ENCODE results near the gene RPH3AL.

RPH3AL gene, protein sequence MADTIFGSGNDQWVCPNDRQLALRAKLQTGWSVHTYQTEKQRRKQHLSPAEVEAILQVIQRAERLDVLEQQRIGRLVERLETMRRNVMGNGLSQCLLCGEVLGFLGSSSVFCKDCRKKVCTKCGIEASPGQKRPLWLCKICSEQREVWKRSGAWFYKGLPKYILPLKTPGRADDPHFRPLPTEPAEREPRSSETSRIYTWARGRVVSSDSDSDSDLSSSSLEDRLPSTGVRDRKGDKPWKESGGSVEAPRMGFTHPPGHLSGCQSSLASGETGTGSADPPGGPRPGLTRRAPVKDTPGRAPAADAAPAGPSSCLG

DNA sequence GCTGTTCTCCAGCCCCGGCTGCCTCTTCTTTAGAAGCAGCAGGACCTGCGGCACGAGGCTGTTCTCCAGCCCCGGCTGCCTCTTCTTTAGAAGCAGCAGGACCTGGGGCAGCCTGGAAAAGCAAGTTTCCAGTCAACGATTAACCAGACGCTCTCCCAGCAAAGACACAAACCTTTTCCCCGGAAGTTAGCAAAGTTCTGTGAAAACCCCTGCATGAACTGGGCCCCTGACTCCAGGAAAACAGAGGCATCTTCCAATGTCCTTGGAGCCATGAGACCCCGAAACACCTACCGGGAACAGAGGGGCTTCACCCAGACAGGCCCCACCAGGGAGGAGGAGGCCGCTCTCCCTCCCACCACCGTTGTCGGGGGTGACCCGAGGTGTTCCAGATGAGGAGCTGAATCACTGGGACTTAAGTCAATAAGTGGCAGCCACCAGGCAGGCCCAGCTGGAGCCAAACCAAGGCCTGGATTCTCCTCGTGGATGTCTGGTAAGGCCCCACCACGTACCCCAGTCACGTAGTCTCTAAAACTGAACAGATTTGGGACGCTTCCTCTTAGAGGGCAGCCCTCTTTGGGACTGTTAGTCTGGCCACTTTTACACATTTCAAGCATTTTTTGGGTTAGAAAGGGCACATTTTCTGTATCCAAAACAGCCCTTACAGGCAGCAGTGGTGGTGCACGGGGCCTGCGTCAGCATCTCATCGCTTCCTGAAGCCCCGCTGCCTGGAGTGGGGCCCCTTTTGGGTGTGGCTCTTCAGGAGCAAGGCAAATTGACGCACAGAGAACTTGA, at the start of gene RPH3AL:
Gene RPH3AL (minus strand): TSS at position 387 of the 792 bp plus-strand sequence. CDS start 25,264 bp downstream, outside the sequence.
- DNase-seq, result no peak

DNA sequence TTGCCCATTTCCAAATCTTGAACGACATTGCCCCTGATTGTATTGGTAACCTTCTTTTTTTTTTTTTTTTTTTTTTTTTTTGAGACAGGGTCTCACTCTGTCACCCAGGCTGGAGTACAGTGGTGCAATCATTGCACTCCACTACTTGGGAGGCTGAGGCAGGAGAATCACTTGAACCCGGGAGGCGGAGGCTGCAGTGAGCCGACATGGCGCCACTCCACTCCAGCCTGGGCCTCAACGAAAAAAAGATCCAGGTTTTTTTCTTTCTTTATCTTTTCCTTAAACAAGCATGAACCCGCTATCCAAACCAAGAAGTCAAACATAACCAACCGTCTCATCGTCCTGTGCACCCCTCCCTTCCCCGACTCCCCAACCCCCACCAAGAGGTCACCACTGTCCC, 47.6 kb upstream of the RPH3AL start:
- no peak for DNase-seq

DNA sequence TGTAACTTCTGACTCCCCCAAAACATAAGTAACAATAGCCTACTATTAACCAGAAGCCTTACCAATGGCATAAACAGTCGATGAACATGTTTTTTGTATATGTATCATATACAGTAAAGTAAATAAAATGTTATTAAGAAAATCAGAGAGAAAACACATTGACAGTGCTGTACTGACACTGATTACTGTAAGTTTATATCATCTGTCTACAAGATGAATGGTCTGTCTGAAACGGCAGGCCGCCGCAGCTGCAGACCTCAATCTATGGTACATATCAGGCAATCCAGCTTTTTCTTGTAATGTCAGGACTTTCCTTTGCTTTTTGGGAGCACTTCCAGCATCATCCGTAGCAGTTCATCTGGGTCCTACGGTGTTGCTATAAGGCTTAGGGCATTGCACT, 44.2 kb upstream of the RPH3AL start:
- no peak for DNase-seq

DNA sequence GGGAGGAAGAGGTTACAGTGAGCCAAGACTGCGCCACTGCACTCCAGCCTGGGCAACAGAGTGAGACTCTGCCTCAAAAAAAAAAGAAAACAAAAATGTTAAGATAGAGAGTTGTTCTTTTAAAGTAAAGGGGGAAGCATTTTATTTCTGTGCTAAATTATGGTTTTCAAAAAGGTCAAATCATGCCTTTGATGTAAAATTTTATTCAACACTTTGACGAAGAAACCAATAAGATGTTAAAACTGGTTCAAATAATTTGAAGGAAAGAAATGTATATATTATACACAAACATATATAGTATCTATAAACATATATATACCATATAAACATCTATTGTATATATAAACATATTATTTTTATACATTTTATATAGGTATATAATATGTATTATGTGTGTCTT, 43.4 kb upstream of the RPH3AL start:
- DNase-seq, result no peak

DNA sequence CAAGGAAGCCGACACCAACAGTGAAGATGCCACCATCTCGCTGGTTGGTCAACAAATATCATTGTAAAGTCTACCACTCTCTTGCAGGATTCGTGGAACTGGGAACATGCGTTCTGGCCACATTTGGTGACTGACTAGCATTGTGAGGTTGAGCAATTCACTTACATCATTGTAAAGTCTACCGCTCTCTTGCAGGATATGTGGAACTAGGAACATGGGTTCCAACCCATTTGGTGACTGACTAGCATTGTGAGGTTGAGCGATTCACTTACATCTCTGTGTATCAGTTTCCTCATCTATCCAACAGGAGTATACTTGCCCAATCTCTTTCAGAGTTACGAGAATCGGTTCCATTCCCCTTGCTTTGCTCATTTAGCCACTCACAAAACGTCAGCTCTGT, 42.6 kb upstream of the RPH3AL start:
- DNase-seq, result no peak

DNA sequence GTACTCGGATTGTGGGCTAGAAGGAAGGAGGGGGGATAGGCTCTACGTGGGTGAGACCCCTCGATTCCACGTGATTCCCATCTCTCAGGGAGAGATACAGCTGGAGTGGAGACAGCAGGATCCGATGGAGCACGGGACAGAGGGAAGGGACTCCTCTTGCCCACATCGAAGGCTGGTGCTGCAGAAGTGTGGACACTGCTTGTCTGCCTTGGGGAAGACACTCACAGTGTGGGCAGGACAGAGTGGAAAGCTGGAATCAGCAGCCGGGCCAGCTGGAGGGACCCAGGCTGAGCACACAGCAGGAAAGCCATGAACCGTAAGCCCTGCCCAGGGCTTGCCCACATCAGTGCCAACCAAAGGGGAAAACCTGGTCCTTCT, 42.1 kb upstream of the RPH3AL start:
- no peak for DNase-seq

DNA sequence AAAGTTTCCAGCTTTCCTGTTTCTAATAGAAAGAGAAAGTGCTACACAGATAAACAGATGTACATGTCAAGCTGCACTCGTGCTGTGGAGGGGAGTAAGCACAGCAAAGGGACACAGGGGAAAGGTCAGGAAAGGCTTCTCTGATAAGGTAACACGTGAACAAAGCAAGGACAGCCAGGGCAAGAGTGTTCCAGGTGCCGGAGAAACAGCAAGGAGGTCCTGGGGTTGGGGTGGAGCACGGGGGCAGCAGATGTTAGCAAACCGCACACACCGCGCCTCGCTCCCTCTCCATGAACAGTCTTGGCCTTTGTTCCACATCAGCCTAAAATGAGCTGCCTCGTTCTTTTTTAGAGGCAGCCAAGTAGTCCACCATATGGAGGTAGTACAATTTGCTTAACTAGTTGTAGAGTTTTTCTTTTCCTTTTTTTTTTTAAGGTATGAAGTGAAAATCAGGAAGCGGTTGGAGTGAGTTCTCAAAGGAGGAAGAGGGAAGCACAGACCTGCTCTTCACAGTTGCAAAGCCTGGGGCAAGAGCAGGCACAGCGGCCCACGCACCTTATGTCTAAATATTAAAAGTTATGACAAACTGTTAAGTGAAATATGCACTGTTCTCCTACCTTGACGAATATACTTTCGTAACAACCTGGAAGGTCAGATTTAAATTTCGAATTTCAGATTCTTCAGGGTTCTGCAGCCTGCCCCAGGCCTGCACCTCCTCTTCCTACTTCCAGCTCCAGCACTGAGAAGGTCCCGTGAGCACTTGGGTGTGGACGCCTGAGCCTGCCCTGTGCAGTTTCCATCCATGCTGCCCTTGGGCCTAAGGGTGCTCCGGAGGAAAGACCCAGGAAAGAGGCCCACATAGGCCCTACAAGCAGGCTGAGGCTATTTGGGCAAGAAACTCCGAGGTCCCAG, 41.5 kb upstream of the RPH3AL start:
- no peak for DNase-seq

DNA sequence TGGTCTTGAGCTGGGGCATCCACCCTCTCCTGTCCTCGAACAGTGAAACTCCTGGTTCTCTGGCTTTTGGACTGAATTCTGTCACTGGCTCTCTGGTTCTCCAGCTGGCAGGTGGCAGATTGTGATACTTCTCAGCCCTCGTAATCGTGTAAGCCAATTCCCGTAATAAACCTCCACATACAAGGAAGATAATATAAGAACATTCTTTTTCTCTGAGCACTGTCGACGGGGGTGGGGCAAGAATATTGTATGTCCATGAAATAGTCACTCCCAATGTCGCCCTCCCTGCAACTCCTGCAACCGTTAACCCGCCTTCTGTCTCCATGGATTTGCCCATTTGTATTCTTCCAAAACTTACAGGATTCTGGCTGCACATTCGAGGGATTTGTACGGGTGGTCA, 39.2 kb upstream of the RPH3AL start:
- DNase-seq, result no peak

DNA sequence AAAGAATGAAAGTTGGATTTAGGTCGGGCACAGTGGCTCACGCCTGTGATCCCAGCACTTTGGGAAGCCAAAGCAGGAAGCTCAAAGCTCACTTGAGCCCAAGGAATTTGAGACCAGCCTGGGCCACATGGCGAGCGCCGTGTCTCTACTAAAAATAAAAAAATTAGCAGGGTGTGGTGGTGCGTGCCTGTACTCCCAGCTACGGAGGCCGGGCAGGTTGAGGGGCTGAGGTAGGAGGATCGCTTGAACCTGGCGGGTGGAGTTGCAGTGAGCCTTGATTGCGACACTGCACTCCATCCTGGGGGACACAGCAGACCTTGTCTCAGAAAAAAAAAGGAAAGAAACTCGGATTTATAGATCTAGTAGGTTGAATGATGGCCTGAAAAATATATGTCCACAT, 37.4 kb upstream of the RPH3AL start:
- DNase-seq, result no peak

DNA sequence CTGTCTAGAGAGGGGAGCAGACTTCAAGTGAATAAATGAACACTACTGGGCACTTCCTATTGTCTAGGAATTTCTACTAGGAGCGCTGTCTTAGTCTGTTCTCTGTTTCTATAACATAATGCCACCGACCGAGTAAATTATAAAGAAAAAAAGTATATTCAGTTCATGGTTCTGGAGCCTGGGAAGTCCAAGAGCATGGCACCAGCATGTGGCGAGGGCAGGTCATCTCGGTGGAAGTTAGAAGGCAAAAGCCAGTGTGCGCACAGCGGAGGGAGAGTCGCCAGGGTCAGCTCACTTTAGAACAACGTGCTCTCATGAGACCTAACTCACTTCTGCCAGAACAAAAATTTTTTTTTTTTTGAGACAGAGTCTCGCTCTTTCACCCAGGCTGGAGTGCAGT, 35.5 kb upstream of the RPH3AL start:
- no peak for DNase-seq

DNA sequence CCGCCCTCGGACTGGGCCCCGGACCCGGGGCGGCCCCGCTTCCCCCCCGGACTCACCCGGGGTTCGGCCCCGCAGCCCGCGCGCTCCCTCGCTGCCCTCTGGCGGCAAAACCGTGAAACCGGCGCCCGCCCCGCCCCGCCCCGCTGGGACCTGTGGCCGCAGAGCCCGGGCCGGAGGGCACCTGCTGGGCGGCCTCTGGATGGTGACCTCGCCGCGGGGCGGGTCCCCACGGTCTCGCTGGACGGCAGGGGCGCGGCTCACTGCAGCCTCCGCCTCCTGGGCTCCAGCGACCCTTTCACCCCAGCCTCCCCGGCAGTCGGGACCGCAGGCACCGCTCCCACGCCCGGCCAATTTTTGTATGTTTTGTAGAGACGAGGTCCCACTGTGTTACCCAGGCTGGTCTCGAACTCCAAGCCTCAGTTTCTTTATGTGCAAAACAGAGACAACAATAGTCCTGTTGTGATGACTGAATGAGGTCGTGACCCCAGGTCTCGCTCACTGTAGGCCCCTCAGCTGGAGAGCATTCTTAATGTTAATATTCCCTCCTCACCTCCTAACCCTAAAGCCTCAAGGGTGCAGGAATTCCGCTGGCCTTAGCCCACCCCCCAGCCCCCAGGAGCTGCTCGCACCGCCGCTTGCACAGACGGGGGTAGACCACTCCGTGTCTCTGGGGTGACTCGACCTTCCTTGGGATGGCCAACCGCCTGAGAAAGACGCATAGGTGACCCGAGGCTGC, 33.7 kb upstream of the RPH3AL start:
- peak; percentile 59 for DNase-seq

DNA sequence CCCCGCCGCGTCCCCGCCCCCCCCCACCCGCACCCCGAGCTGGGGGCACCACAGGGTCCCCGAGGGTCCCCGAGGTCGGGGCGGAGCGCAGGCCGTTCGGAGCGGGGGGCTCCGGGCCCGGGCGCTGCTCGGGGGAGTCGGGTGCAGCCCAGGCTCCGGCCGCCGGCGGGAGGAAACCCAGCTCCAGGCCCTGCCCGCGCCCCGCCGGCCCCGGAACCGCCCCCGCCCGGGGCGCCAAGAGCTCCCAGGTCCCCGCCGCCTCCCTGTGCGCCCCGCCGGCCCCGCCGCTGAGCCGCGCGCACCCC, 33.2 kb upstream of the RPH3AL start:
- no peak for DNase-seq

DNA sequence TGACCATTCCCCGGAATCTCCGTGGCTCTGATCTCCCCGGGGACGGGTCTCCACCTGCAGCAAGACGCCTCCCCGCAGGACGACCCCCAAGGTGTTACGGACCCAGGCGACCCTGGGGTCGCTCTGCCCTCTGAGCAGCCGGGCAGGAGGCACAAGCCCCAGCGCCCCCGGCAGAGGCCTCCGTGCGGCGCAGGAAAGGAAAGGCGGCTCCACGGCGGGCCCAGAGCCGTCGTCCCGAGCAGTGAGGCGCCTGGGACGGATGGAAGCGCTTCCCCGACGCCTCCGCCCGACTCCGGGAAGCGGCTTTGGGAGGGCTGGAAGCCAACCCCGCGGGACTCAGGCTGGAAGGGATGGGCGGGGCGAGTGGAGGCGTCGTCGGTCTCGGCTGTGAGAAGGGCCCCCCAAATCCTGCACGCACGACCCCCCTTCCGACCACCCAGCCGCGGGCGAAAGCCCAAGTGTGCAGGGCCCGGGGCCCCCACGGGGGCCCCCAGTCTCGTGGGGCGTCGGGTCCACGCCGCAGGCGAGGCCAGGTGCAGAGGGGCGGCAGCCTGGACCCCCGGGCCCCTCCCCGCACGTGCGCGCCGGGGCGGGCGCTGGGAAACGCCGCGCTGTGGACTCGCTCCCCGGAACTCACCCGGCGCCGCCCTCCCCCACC, 32.7 kb upstream of the RPH3AL start:
- no peak for DNase-seq

DNA sequence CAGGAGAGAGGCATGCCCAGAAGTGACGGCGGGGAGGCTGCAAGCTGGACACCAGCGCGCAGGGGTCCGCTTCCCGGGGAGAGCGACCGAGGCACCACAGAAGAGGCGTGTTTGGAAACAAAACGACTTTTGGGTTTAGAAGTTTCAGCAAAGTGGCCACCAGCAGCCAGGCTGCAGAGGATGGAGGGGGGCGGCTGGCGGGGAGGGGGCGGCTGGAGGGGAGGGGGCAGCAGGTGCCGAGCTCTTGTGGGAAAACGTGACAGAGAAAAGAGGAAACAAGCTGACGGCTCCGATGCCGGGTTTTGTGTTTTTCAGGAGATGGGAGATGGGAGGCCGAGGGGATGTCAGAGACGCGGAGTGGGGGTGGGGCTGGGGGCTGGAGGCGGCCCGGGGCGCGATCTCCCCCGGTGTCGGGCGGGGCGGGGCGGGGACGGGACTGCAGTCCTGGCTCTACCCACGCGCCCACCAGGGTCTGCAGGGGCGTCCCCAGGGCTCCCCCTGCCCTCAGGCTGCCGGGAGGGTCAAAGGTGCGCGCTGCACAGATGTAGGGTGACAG, 32.1 kb upstream of the RPH3AL start:
- no peak for DNase-seq

DNA sequence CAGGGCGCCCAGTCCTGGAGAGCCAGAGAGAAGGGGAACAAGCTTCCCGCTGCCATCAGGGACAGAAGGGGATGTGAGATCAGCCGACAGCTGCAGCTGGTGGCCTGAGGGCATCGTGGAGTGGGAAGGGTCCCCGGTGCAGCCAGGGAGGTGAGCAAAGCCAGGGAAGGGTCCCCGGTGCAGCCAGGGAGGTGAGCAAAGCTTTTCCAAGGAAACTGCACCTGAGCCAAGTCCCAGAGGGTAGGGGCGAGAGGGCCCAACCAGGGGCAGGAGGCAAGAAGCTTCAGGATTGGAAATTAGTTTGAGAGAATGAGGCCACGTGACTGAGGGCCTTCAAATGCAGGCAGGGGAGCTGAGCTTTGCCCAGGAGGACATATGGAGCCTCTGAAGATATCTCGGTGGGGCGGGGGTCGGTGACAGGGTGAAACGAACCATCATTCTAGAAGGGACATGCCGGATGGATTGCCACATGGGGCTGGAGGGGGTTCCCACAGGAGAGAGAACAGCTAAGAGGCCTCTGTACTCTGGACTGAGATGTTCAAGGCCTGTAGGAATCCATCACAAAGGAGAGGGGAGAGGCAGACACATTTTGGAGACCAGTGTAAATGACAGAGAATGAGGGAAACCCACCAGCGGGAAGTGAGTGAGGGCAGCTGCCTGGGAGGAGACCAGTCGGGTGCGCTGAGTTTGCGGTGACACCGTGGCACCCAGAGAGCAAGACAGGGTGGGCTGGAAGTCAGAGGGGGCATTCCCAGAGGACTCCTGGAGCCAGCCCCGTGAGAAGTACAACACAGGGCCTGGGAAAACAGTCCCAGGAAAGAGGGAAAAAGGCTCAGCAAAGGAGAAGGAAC, 31.4 kb upstream of the RPH3AL start:
- DNase-seq, result no peak

DNA sequence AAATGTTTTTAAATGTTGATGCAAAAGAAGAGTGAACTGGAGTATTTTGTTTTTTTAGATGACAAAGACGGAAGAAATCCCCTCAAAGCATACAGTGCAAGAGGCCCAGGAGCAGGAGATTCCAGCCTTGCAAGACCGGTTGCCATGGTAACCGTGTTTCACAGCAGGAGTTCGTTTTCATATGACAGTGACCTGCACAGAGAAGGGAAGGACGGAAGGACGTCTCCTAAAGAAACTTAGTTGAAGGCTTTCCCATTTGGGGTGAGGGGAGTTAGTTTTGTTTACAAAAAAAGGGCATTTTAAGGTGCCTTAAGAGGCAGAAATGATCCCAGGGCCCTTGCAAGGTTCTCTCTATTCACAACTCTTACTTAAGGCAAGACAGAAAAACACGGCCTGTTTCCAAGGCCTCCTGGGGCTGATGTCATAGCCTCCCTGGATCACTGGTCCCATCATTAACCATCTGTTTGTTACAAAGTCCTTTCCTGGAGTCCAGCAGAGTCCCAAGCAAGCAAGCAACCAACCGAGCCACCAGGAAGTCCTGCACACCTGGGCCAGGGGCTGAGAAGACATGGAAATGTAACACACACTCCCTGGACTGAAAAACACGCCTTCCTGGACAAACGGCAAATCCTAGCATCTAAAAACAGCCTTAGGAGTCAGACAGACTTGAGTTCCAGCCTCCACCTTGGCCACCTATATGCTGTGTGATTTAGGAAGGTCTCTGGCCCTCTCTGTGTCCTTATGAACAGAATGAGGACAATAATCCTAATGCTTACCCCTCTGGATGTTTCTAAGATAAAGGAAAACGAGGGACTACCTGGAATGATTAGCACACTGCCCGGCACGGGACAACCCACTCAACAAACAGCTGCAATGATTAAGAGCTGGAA, 30.3 kb upstream of the RPH3AL start:
- no peak for DNase-seq

DNA sequence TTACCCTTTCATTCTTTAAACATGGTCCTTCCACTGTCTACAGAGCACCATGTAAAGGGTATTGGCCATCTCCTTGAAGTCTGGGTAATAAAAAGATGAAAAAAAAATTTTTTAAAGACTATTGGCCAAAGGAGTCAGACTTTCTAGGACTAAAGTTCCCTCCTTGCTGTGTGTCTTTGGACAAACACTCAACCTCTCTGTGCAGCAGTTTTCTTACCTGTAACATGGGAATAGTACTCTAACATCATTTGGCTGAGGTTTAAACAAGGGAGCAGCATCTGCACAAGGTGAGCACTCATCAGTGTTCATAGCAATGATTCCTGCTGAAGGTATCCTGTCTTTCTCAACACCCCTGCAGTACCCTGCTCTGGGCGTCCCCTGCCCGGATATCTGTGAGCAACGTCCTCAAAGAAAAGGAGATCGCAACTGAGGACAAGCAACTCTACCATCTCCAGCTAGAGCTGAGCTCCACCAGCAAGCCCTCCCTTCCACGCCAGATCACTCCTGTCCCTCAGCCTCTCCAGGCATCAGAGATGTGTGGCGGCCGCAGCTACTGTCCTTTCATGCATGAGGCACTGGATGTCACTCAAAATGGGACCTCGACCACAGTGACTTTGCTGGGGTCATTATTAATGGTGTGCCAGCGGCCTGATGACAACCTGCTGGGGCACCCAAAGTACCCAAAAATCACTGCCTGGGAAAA, 29.5 kb upstream of the RPH3AL start:
- DNase-seq, result no peak

DNA sequence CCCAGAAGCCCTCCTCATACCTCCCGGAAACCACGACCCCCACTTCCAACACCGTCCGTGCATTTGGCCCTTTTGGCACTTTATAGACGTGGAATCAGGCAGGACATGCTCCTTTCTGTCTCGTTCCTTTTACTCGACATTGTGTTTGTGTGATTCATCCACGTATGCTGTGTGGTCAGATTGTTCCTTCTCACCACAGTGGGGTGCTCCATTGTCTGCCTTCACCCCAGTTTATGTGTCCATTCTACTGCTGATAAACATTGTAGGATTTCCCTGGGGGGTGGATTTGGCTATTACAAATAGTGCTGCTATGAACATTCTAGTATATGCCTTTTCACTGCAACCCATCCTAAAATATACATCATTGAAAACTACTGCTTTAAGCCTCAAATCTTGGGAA, 28.9 kb upstream of the RPH3AL start:
- no peak for DNase-seq

All from activated T-cell treated with anti-CD3 and anti-CD28 coated beads for 4 hours (primary cell).